Kidney glomerular epithelial cell (primary cell): ENCODE results near the gene DDR2.
"Not testable (repeated sequence)": the region's sequence is repeated elsewhere in the genome, so short reads cannot be mapped to it uniquely, and the experiment has no call there.

ENCODE experiments used
- DNase-seq: peaks from one replicate; lab custom pipeline; 2025; lab: John Stamatoyannopoulos, UW

DDR2 gene

GRCh38 chr1:162722036-162722435 lies 89.8 kb downstream of the DDR2 start:
- no peak for DNase-seq

DNA sequence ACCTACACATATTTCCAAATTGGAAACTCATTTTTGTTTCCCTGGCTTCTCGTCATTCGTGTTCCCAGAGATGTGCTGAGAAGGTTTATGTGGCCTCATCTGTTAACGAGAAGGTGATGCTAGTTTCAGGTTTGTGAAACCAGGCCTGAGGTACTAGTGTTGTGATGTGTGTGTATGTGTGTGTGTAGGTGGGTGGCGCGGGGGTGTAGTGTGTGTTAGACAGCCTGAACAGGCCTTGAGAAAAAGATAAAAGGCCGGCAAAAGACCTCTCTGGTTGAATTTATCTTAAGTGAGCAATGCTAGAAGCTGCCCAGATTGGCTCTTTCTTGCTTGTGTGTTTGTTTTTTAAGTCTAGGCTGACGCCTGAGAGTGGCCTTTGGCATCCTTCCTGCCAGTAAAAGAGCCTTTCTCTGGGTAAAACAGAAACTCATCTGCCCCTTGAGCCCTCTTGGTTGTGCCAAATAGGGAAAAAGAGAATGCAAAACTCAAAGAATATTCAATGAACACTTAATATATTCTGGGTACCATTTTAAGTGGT lies 92.4 kb downstream of the DDR2 start:
- DNase-seq: no peak

DNA sequence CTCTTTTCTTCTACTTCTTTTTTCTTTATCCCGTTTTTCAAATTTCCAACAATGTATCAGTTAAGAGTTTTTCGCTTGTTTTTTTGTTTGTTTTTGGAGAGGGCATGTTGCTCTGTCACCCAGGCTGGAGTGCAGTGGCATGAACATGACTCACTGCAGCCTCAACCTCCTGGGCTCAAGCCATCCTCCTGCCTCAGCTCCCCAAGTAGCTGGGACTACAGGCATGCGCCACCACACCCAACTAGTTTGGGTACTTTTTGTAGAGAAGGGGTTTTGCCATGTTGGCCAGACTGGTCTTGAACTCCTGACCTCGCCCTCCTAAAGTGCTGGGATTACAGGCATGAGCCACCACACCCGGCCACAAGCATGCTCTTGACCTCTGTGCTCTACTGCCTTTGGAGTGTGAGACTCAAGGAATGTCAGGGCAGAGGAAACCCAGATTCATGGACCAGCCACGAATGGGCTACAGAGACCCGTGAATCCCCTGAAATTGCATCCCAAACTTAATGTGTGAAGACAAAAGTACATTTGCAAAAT lies 93.1 kb downstream of the DDR2 start:
- no peak for DNase-seq

GRCh38 chr1:162726555-162726954 lies 94.3 kb downstream of the DDR2 start:
- DNase-seq: no peak

- DNase-seq: not testable (repeated sequence)
Observed at GRCh38 chr1:162727493-162727892, 95.2 kb downstream of the DDR2 start.

DNA sequence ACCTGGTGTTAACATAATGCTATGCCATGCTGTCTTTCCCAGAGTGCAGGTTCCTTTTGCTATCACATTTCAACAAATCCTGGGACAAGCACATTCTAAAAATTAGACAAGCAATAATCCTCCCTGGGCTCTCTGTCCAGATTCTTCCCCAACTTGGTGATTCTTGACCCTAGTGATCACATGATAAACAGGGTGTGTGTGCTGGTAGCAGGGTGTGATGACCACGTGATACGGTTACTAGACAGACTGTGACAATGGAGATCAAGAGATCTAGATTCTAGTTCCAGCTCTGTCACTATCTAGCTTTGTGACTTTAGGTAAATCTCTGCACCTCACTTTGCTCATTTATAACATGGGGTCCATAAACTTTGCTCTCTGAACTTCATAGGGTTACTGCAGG lies 96.3 kb downstream of the DDR2 start:
- DNase-seq: no peak

DNA sequence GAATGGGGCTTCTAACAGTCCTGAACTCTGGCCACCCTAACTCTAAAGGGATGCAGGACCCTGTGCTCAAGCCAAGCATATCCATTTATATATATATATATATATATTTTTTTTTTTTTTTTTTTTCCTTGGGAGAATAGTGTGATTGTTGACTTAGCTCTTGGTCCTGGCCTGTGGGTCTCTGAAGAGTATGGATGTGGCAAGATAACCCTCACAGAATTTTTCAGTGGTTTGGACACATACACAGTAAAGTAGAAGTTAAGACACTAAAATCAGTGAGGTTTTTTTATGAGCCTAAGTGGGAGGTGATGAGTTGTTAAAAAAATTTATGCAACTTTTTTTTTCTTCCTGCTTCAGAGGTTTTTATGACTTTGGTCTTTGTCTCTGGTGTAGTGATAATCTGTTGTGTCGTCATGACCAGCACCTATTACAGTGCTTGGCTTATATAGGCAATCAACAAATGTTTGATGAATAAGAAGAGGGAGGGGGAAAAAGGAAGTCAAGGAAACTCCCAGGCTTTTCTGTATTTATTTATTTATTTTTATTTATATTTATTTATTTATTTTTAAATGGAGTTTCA lies 97.0 kb downstream of the DDR2 start:
- DNase-seq: not testable (repeated sequence)

- no peak for DNase-seq
Observed at GRCh38 chr1:162732094-162732493, 99.8 kb downstream of the DDR2 start.

DNA sequence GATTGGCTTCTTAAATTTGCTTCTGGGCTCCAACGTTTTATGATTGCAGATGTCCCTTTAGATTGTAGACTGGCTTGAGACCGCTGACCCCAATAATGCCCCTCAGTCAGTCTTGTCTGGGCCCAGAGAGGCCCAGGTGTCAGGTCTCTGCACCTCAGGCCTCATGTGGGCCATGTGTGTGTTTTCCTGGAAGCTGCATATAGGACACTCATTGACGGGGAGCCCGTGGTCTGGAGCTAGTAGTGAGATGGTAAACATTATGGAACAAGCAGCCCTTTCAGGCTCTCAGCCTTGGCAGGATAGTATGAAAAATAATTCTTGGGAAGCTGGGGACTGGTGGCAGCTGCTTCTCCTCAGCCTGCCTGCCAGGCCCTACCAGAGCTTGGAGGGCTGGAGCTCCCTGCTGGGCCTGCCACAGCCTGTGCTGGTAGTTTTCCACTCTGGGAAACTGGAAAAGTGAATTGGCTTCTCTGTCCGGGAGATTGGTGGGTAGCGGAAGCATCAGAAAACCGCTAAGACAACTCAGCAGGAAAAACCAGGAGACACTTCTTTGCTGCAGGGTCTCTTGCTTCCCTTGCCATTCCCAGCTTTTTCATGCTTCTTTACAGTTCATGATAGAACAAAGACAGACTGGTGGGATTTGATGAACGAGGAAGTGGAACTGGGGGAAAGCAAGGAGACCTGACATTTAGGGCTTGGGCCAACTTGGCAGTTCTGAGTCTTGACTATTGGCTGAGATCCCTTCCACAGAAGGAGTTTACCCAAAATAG lies 100.5 kb downstream of the DDR2 start:
- no peak for DNase-seq

DNA sequence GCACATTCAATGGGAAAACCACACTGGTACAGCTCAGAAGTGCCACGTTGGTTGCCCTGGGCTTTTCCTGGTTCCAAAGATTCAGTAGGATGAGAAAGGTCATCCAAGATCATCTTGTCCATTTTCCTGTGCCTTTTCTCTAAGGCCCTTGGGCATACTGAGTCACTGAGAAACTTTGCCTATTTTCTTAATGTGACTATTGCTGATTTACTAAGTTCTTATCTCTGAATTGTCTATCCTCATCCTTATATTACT lies 101.0 kb downstream of the DDR2 start:
- DNase-seq: no peak

DNA sequence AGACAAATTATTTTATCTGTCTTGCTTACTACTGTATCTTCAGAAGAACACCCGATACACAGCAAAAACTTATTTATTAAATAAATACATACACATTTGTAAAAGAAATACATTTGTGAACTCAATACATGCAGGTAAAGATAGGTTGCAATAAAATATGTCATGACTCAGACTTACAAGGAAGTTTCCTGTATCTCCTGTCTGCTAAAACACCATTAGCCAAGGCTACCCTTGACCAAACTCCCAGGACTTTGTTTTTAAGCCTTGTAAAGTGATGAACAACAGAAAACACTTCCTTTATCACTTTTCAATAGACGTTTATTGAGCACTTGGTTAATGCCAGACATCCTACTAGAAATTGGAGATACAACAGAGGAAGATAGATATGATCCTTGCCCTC lies 101.8 kb downstream of the DDR2 start:
- DNase-seq: no peak

GRCh38 chr1:162736184-162736583 lies 103.9 kb downstream of the DDR2 start:
- no peak for DNase-seq

DNA sequence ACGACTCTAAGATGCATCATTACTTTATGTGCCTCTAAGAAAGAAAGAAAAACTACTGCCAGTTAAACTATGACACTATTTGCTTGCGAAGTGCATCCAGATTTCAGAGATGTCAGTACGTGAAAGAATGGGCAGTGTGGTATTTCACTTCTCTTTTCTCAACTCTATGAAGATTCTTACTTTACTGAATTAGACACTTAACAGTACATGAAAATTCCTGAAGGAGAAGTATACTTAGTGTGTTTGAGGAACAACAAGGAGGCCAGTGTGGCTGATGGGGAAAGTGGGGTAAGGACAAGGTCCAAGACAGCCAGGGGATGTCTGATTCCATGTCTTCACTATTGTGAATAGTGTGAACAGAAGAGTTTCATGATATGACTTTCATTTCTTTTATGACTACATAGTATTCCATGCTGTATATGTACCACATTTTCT lies 104.4 kb downstream of the DDR2 start:
- no peak for DNase-seq

DNA sequence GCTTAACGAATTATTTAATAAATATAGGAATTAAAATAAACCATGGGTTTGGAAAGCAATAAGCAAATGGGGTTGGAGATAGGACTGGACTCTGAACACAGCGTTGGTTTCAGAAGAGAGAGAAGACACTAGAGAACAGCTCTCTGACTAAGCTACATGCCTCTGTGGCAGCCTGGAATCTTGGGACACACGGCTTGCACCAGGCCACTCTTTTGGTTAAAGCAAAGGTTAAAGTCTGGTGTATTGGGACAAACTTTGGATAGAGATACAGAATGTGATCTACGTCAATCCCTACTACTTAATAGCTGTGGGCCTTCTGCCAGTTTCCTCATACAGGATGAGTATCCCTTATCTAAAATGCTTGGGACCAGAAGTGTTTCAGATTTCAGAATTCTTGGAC lies 108.5 kb downstream of the DDR2 start:
- no peak for DNase-seq

DNA sequence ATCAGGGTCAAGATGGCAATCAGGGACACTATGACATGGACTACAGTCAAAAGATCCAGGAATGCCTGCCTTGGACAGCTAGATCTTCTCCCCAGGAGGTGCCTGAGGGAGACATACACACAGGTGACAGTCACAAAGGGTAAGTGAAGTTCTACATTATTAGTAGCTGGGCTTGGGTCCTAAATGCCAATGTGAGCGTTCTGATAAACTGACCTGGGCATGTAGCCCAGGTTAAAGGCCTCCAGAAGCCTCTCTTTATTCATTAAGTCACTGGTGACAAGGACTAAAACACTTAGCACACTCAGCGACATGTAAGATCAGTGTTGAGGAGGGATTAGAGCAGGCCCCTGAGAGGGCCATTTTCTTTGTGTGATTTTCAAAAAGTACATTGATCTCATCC lies 109.3 kb downstream of the DDR2 start:
- no peak for DNase-seq

DNA sequence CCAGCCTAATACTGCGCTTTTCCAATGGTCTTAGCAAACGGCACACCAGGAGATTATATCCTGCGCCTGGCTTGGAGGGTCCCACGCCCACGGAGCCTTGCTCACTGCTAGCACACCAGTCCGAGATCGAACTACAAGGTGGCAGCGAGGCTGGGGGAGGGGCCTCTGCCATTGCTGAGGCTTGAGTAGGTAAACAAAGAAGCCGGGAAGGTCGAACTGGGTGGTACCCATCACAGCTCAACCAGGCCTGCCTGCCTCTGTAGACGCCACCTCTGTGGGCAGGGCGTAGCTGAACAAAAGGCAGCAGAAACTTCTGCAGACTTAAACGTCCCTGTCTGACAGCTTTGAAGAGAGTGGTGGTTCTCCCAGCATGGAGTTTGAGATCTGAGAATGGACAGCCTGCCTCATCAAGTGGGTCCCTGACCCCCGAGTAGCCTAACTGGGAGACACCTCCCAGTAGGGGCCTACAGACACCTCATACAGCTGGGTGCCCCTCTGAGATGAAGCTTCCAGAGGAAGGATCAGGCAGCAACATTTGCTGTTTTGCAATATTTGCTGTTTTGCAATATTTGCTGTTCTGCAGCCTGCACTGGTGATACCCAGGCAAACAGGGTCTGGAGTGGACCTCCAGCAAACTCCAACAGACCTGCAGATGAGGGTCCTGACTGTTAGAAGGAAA lies 114.1 kb downstream of the DDR2 start:
- DNase-seq: not testable (repeated sequence)

GRCh38 chr1:162753001-162753658 lies 120.9 kb downstream of the DDR2 start:
- no peak for DNase-seq

GRCh38 chr1:162753998-162754585 lies 121.8 kb downstream of the DDR2 start:
- no peak for DNase-seq

DNA sequence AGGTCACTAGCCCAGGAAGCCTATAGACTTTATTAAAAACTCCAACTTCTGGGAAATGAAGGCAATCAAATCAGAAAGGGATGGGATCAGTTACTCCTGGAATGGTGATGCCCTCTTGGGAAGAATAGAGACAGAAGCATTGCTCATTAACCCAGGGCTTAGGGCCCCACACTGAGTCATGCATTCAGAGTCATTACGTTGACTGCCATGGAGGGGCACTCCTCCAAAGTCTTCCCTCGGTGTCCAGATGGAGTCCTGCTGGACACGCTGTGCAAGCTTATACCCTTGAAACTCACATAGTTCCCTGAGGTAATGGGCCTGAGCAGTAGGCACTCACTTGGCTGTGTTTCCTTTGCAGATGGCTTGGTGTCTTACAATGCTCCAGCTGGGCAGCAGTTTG lies 123.0 kb downstream of the DDR2 start:
- no peak for DNase-seq

GRCh38 chr1:162756523-162756922 lies 124.3 kb downstream of the DDR2 start:
- no peak for DNase-seq

GRCh38 chr1:162757476-162757875 lies 125.2 kb downstream of the DDR2 start:
- DNase-seq: no peak

- DNase-seq: no peak
Observed at GRCh38 chr1:162765788-162766187, 133.5 kb downstream of the DDR2 start.
